ENCODE data around the gene SECISBP2. TPM values are rescaled to one million over a fixed set of nuclear protein-coding genes. Genes with fewer than 3 reads are reported as not detected.

Gene SECISBP2
- total and polyA plus RNA-seq, 3 experiments from 2014 or later: 22.4 to 37.0 (median 36.7) TPM

DNA sequence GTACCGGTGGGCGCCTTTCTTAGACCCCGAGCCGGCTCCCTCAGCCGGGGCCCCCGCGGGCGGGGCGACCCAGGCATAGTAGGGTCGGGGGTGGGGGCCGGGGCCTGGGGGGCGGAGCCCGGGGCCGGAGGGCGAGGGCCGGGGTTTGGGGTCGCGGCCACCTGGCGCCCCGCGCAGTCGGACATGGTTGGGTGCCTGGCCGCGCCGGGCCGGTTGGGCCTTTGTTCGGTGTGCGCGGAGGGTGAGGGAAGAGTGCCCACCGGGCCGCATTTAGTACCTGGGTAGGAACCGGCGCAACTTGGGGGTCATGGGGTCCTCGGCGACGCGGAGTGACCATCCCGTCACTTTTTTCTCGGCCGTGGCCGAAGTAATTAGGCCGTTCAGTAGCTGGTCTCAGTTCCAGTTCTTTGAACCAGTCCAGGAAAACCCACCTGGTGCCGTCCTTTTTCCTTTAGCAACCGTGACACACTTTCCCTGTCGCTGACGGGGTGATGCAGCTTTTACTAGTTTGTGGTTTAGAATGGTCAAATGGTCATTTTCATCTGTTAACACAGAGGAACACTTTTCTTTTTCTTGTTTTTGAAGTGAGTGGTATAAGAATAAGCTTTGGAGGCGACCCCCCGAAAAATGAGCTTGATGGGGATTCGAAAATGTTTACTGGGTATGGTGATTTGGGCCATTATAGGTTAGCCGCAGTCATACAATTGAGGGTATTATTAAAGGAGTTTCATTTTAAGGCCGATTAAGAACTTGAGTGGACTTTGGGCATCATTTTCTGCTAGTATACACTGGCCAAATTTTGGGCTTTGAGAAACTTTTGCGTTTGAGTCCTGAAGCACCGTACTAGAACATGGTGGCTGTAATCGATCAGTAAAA lies 6.7 kb upstream of the SECISBP2 start:
- Histone ChIP-seq H3K4me1 (ENCODE audit: insufficient read depth, low read length) (peaks cover 30% of the 10 kb centered on the region), H3K36me3 (ENCODE audit: insufficient read depth, low read length) (no peaks in the 10 kb centered on the region), H3K9me3 (ENCODE audit: low read length) (no peaks in the 10 kb centered on the region), H3K27me3 (ENCODE audit: insufficient read depth, low read length, poor library complexity, severe bottlenecking) (no peaks in the 10 kb centered on the region), H3K4me3 (ENCODE audit: low read length) (peak overlapping the region; percentile 68), H3K27ac (ENCODE audit: low read depth, low read length) (peak overlapping the region; percentile 99)
- Mint-ChIP-seq H3K9me3 (peaks cover 0 to 4% (median 0%) of the 10 kb centered on the region in 5 donors), H3K4me1 (peaks cover 27 to 49% (median 48%) of the 10 kb centered on the region in 3 donors), H3K4me3 (peak overlapping the region; percentile 92 to 98 (median 96)), H3K27me3 (peaks cover 6 to 8% of the 10 kb centered on the region in 2 donors), H3K27ac (peak overlapping the region; percentile 90 to 100 (median 98)), H3K36me3 (peaks cover 2 to 21% (median 4%) of the 10 kb centered on the region in 3 donors)
- peak in 1 of 5 donors; percentile 10 for DNase-seq
- CTCF ChIA-PET: no interaction called here
- POLR2A ChIA-PET: no interaction called here

DNA sequence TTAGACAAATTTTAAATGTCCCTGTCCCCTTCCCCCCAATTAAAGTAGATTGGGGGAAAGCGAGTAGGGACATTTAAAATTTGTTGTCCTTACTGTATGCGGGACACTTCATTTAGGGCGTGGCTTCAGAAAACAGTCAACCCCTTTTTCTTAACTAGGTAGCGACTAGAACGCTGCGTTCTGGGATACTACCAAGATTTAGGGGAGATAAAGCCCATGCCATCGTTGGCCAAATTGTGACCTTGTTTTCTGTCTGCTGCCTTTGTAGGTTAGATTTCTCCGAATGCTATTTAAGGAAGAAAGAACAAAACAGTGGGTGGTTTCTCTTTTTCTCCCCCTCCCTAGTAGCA lies 6.1 kb upstream of the SECISBP2 start:
- peak overlapping the region; percentile 68 for H3K4me3 ChIP-seq (ENCODE audit: low read length)
- H3K36me3 ChIP-seq (ENCODE audit: insufficient read depth, low read length): no peaks in the 10 kb centered on the region
- peaks cover 0 to 4% (median 0%) of the 10 kb centered on the region in 5 donors for H3K9me3 Mint-ChIP-seq
- peak overlapping the region; percentile 69 to 98 (median 96) for H3K4me3 Mint-ChIP-seq
- ChIA-PET CTCF (no interaction called here), POLR2A (no interaction called here)
- no peak for DNase-seq
- peak overlapping the region; percentile 99 for H3K27ac ChIP-seq (ENCODE audit: low read depth, low read length)
- peaks cover 0 to 26% (median 0%) of the 10 kb centered on the region in 3 donors for H3K36me3 Mint-ChIP-seq
- H3K27me3 ChIP-seq (ENCODE audit: insufficient read depth, low read length, poor library complexity, severe bottlenecking): no peaks in the 10 kb centered on the region
- H3K27ac Mint-ChIP-seq: peak overlapping the region in 5 of 8 donors; percentile 36 to 97 (median 70)
- H3K27me3 Mint-ChIP-seq: peaks cover 6 to 8% of the 10 kb centered on the region in 2 donors
- H3K4me1 ChIP-seq (ENCODE audit: insufficient read depth, low read length): peaks cover 30% of the 10 kb centered on the region
- H3K4me1 Mint-ChIP-seq: peaks cover 27 to 52% (median 51%) of the 10 kb centered on the region in 3 donors
- H3K9me3 ChIP-seq (ENCODE audit: low read length): no peaks in the 10 kb centered on the region

DNA sequence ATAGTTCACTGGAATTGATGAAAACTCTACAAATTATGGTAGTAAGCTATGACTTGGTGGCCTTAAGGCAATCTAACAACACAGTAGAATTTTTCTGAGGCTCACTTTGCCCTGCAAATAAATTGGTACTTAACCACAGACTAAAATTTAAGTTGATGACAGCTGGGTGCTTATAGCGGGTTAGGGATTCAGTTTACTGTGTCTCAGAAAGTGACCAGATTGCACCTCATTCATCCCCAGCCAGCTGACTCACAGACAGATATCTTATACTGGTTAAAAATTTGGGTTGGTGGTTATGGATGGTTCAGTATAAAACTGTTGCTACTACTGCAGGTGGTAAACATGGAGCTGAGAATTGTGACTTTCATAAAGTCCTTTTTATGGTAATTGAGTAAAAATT lies 4.5 kb upstream of the SECISBP2 start:
- Mint-ChIP-seq H3K4me3 (peak overlapping the region in 1 of 7 donors; percentile 22), H3K4me1 (peaks cover 37 to 64% (median 64%) of the 10 kb centered on the region in 3 donors), H3K27me3 (peaks cover 6 to 8% of the 10 kb centered on the region in 2 donors), H3K9me3 (peaks cover 0 to 4% (median 0%) of the 10 kb centered on the region in 5 donors), H3K27ac (peak overlapping the region in 1 of 8 donors; percentile 43), H3K36me3 (peaks cover 0 to 31% (median 3%) of the 10 kb centered on the region in 3 donors)
- Histone ChIP-seq H3K9me3 (ENCODE audit: low read length) (no peaks in the 10 kb centered on the region), H3K36me3 (ENCODE audit: insufficient read depth, low read length) (no peaks in the 10 kb centered on the region), H3K27me3 (ENCODE audit: insufficient read depth, low read length, poor library complexity, severe bottlenecking) (no peaks in the 10 kb centered on the region), H3K4me1 (ENCODE audit: insufficient read depth, low read length) (peaks cover 38% of the 10 kb centered on the region), H3K27ac (ENCODE audit: low read depth, low read length) (no peak overlapping the region), H3K4me3 (ENCODE audit: low read length) (no peak overlapping the region)
- DNase-seq: no peak
- CTCF ChIA-PET: interaction anchor here (1.4 kb wide), 1 partner anchor 235 kb away, joined by 3 read pairs; no protein-coding TSS in a partner anchor
- POLR2A ChIA-PET: no interaction called here

DNA sequence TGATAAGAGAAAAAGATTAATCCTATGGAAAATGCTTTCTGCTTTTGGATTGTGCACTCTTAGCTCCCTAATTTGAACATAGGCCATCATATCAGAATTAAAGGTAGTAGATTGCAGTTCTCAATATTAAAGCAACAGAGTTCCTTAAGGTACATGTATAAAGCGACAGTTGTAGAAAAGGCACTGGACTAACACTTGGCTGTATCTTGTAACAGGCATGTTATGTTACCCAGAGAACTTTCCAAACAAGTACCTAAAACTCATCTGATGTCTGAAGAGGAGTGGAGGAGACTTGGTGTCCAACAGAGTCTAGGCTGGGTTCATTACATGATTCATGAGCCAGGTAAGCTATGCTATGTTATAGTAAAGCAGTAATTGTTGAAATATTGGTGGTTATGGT lies 3.3 kb upstream of the SECISBP2 start:
- no peak overlapping the region for H3K27ac ChIP-seq (ENCODE audit: low read depth, low read length)
- peaks cover 6 to 8% of the 10 kb centered on the region in 2 donors for H3K27me3 Mint-ChIP-seq
- ChIA-PET POLR2A (no interaction called here), CTCF (no interaction called here)
- peaks cover 42 to 71% (median 70%) of the 10 kb centered on the region in 3 donors for H3K4me1 Mint-ChIP-seq
- no peaks in the 10 kb centered on the region for H3K36me3 ChIP-seq (ENCODE audit: insufficient read depth, low read length)
- H3K27me3 ChIP-seq (ENCODE audit: insufficient read depth, low read length, poor library complexity, severe bottlenecking): no peaks in the 10 kb centered on the region
- peak overlapping the region in 2 of 8 donors; percentile 43 to 57 for H3K27ac Mint-ChIP-seq
- H3K4me1 ChIP-seq (ENCODE audit: insufficient read depth, low read length): peaks cover 37% of the 10 kb centered on the region
- H3K9me3 ChIP-seq (ENCODE audit: low read length): no peaks in the 10 kb centered on the region
- H3K4me3 Mint-ChIP-seq: peak overlapping the region in 1 of 7 donors; percentile 22
- H3K9me3 Mint-ChIP-seq: peaks cover 0 to 4% (median 0%) of the 10 kb centered on the region in 5 donors
- no peak overlapping the region for H3K4me3 ChIP-seq (ENCODE audit: low read length)
- no peak for DNase-seq
- H3K36me3 Mint-ChIP-seq: peaks cover 0 to 38% (median 3%) of the 10 kb centered on the region in 3 donors

DNA sequence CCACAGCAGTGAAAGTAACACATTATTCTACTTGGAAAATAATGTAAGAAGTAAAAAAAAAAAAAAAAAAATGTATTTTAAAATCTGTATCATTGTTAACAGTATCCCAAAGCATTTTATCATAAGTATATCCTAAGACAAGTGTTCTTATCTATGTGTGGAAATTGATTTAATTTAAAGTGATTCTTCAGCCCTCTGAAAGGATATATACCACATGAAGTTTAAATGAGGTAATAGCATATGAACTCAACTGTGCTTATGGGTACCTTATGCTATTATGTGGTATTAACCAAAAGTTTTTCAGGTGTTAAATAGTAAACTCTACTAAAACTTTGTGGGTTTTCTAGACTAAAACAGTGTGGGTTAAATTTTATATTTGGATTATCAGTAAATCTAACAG lies 2.8 kb upstream of the SECISBP2 start:
- no peak overlapping the region for H3K4me3 ChIP-seq (ENCODE audit: low read length)
- peaks cover 0 to 40% (median 3%) of the 10 kb centered on the region in 3 donors for H3K36me3 Mint-ChIP-seq
- H3K9me3 ChIP-seq (ENCODE audit: low read length): no peaks in the 10 kb centered on the region
- H3K4me3 Mint-ChIP-seq: no peak overlapping the region
- peaks cover 40 to 72% (median 69%) of the 10 kb centered on the region in 3 donors for H3K4me1 Mint-ChIP-seq
- no peak overlapping the region for H3K27ac ChIP-seq (ENCODE audit: low read depth, low read length)
- no peaks in the 10 kb centered on the region for H3K27me3 ChIP-seq (ENCODE audit: insufficient read depth, low read length, poor library complexity, severe bottlenecking)
- peak overlapping the region in 1 of 8 donors; percentile 98 for H3K27ac Mint-ChIP-seq
- DNase-seq: no peak
- ChIA-PET POLR2A (no interaction called here), CTCF (no interaction called here)
- H3K27me3 Mint-ChIP-seq: peaks cover 6 to 8% of the 10 kb centered on the region in 2 donors
- peaks cover 40% of the 10 kb centered on the region for H3K4me1 ChIP-seq (ENCODE audit: insufficient read depth, low read length)
- H3K9me3 Mint-ChIP-seq: peaks cover 0 to 4% (median 0%) of the 10 kb centered on the region in 5 donors
- no peaks in the 10 kb centered on the region for H3K36me3 ChIP-seq (ENCODE audit: insufficient read depth, low read length)

DNA sequence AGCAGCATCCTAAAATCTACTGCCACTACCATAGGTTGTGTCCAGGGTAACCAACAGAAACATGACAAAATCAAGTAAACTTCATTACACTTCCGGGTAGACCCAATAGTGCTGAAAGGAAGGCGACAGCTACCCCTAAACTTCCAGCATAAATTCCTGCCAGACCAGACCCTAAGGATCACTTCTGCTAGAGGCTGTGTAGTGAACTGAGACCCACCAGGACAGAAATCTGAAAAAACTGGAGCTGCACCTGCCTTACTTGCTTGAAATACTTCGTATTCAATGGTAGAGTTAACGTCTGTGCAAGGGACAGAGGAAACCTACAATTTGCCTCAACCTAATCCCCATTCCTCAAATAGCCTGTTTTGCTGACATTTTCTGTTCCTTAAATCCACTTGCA lies 1.0 kb upstream of the SECISBP2 start:
- H3K4me3 ChIP-seq (ENCODE audit: low read length): no peak overlapping the region
- H3K9me3 ChIP-seq (ENCODE audit: low read length): no peaks in the 10 kb centered on the region
- peaks cover 0 to 51% (median 8%) of the 10 kb centered on the region in 3 donors for H3K36me3 Mint-ChIP-seq
- H3K9me3 Mint-ChIP-seq: no peaks in the 10 kb centered on the region
- H3K4me1 ChIP-seq (ENCODE audit: insufficient read depth, low read length): peaks cover 35% of the 10 kb centered on the region
- POLR2A ChIA-PET: no interaction called here
- peaks cover 44 to 75% (median 72%) of the 10 kb centered on the region in 3 donors for H3K4me1 Mint-ChIP-seq
- peaks cover 0 to 8% of the 10 kb centered on the region in 2 donors for H3K27me3 Mint-ChIP-seq
- H3K27ac Mint-ChIP-seq: peak overlapping the region in 7 of 8 donors; percentile 92 to 99 (median 98)
- DNase-seq: no peak
- CTCF ChIA-PET: no interaction called here
- no peaks in the 10 kb centered on the region for H3K27me3 ChIP-seq (ENCODE audit: insufficient read depth, low read length, poor library complexity, severe bottlenecking)
- H3K4me3 Mint-ChIP-seq: peak overlapping the region; percentile 32 to 94 (median 92)
- H3K27ac ChIP-seq (ENCODE audit: low read depth, low read length): no peak overlapping the region
- H3K36me3 ChIP-seq (ENCODE audit: insufficient read depth, low read length): no peaks in the 10 kb centered on the region

DNA sequence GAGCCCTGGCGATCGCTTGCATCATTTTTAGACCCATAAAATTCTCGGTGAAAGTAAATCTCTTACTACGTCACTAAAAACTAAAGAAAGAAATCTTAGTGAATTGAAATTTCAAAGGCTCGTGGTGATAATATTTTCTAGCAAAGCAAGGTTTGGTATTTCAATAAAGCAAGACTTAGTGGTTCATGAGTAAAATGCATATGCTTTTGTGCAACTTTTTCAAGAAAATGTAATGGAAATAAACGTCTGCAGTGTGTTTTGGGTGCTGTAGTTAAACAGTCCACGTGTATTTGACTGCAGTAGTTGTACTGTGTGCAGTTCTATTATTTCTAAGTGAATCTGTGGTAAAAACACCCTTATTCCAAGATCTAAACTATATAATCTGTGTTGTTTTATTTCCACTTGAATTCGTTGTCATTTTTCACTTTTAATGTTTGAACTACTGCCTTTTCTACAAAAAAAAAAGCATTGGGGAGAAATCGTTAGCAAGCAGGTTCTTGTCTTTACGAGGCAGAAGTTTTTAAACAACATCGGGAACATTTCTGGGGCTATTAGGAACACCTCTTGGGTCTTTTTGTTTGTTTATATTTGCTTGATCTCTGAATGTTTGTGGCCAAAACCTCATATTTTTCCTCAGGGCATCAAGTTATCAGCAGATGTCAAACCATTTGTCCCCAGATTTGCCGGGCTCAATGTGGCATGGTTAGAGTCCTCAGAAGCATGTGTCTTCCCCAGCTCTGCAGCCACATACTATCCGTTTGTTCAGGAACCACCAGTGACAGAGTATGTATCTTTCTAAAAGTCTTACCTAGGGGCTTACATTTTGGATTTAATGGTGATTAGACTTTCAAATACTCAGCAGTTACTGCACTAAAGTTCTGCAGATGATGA lies 960 bp downstream of the SECISBP2 start:
- no peaks in the 10 kb centered on the region for H3K9me3 ChIP-seq (ENCODE audit: low read length)
- peak overlapping the region; percentile 60 for H3K4me3 ChIP-seq (ENCODE audit: low read length)
- Mint-ChIP-seq H3K36me3 (peaks cover 0 to 70% (median 8%) of the 10 kb centered on the region in 3 donors), H3K4me1 (peaks cover 55 to 75% (median 71%) of the 10 kb centered on the region in 3 donors), H3K27me3 (no peaks in the 10 kb centered on the region), H3K9me3 (no peaks in the 10 kb centered on the region), H3K27ac (peak overlapping the region; percentile 92 to 99 (median 98)), H3K4me3 (peak overlapping the region; percentile 84 to 94 (median 92))
- POLR2A ChIA-PET: interaction anchor here (1.0 to 1.4 kb wide), 3 partner anchors 9 to 283 kb away, joined by 3 to 15 read pairs (median 5); partner anchors contain the start of gene CKS2
- peaks cover 45% of the 10 kb centered on the region for H3K4me1 ChIP-seq (ENCODE audit: insufficient read depth, low read length)
- H3K27me3 ChIP-seq (ENCODE audit: insufficient read depth, low read length, poor library complexity, severe bottlenecking): no peaks in the 10 kb centered on the region
- peak overlapping the region; percentile 99 for H3K27ac ChIP-seq (ENCODE audit: low read depth, low read length)
- no peaks in the 10 kb centered on the region for H3K36me3 ChIP-seq (ENCODE audit: insufficient read depth, low read length)
- CTCF ChIA-PET: interaction anchor here (0.7 to 1.4 kb wide), 5 partner anchors 9 to 233 kb away, joined by 3 to 6 read pairs (median 4); no protein-coding TSS in a partner anchor
- peak in 1 of 5 donors; percentile 16 for DNase-seq
